ENCODE measurements around the gene ASMTL. TPM values are rescaled to one million over a fixed set of nuclear protein-coding genes. Genes with fewer than 3 reads are reported as not detected.

The ASMTL gene
- total RNA-seq, 1 experiment from 2014 or later: 42.7 TPM

DNA sequence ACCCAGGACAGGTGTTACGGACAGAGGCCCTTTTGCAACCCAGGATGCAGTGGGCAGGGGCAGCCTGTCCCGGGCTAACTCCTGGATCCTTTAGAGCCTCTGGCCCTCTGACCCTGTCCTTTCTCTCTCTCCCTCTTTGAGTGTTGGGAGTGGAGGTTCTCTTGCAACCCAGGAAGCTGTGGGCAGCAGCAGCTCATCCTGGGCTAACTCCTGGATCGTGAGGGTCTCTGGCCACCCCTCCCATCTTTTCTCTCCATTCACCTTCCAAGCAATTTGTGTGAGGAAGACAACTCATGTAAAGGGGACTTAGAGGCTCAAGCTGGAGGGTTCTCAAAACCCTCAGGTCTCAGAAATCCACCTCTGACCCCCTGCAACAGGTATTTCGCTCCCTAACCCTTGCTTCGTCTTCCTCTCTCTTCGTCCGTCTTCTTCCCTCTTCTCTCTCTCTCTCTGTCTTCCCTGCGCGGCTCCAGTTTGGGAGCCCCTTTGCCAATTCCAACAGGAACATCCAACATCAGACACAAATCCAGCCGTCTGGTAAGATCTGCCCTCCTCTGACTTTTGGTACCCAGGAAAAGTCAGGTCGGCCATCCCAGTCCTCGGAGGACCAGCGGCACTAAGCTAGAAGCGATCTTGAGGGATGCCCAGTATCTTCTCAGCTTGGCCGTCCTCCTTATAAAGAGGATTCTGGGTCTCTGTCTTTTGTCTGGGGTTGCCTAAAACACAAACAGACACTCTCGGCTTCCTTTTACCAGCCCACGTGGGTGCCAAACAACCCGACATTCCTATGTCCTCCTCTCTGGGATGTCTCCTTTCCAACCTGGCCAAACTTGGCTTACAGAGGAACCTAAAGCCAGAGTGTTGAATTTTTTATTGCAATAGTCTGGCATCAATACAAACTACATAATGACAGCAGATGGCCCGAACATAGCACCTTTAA is 7.9 kb downstream of the ASMTL start:
- no peak for DNase-seq
- H3K4me1 ChIP-seq (replicated peaks; ENCODE audit: insufficient read depth): no peaks in the 10 kb centered on the region
- H3K79me2 ChIP-seq (ENCODE audit: low read depth): peaks cover 28% of the 10 kb centered on the region
- no peak overlapping the region for H3K27ac ChIP-seq
- H3K36me3 ChIP-seq (ENCODE audit: low read depth): 0 out of 2 replicates have a peak, but pooled peaks cover 8% of the 10 kb centered on the region
- no TSS peak for BruUV-seq (replicated peaks)
- H3K27me3 ChIP-seq (ENCODE audit: insufficient read depth, low read depth): no peaks in the 10 kb centered on the region
- H4K20me1 ChIP-seq (ENCODE audit: insufficient read depth): no peaks in the 10 kb centered on the region
- H3K9me3 ChIP-seq (ENCODE audit: insufficient read depth, low read depth): no peaks in the 10 kb centered on the region
- H3K4me3 ChIP-seq: no peak overlapping the region
- H3K9me2 ChIP-seq (ENCODE audit: insufficient read depth): no peaks in the 10 kb centered on the region
- H3K4me2 ChIP-seq: no peak overlapping the region
- intact Hi-C loops (cut with micrococcal nuclease; ENCODE audit: unreplicated experiment): no loop called here
- ChIA-PET CTCF (no interaction called here), POLR2A (ENCODE audit: unreplicated experiment) (no interaction called here)
- TF ChIP-seq, protein P1, sequence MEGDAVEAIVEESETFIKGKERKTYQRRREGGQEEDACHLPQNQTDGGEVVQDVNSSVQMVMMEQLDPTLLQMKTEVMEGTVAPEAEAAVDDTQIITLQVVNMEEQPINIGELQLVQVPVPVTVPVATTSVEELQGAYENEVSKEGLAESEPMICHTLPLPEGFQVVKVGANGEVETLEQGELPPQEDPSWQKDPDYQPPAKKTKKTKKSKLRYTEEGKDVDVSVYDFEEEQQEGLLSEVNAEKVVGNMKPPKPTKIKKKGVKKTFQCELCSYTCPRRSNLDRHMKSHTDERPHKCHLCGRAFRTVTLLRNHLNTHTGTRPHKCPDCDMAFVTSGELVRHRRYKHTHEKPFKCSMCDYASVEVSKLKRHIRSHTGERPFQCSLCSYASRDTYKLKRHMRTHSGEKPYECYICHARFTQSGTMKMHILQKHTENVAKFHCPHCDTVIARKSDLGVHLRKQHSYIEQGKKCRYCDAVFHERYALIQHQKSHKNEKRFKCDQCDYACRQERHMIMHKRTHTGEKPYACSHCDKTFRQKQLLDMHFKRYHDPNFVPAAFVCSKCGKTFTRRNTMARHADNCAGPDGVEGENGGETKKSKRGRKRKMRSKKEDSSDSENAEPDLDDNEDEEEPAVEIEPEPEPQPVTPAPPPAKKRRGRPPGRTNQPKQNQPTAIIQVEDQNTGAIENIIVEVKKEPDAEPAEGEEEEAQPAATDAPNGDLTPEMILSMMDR (conservative IDR thresholded peaks at IDR 0.05): no peak
- TF ChIP-seq EZH2 (IDR thresholded peaks at IDR 0.05; ENCODE audit: low read depth): no peak
- H3F3A ChIP-seq (ENCODE audit: insufficient read depth, low read depth): no peaks in the 10 kb centered on the region
- H2AFZ ChIP-seq: no peak overlapping the region

DNA sequence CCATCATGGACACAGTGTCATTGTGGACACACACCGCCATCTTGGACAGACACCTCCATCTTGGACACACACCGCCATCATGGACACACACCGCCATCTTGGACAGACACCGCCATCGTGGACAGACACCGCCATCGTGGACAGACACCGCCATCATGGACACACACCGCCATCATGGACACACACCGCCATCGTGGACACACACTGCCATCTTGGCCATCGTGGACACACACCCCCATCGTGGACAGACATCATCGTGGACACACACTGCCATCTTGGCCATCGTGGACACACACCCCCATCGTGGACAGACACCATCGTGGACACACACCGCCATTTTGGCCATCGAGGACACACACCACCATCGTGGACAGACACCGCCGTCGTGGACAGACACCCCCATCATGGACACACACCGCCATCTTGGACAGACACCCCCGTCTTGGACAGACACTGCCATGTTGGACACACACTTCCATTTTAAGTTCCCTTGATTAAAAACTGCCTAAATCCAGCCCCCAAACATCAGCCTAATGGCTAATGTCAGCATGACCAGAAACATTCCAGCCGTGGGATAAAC is 9.1 kb downstream of the ASMTL start:
- no peaks in the 10 kb centered on the region for H3K27me3 ChIP-seq (ENCODE audit: insufficient read depth, low read depth)
- H3K4me2 ChIP-seq: no peak overlapping the region
- H3K9me2 ChIP-seq (ENCODE audit: insufficient read depth): no peaks in the 10 kb centered on the region
- TF ChIP-seq, protein P1 (conservative IDR thresholded peaks at IDR 0.05): no peak
- no peak for TF ChIP-seq EZH2 (IDR thresholded peaks at IDR 0.05; ENCODE audit: low read depth)
- no peaks in the 10 kb centered on the region for H3F3A ChIP-seq (ENCODE audit: insufficient read depth, low read depth)
- ChIA-PET CTCF (no interaction called here), POLR2A (ENCODE audit: unreplicated experiment) (no interaction called here)
- no peak for DNase-seq
- H3K9me3 ChIP-seq (ENCODE audit: insufficient read depth, low read depth): no peaks in the 10 kb centered on the region
- H3K79me2 ChIP-seq (ENCODE audit: low read depth): peaks cover 17% of the 10 kb centered on the region
- BruUV-seq (replicated peaks): no TSS peak
- H3K36me3 ChIP-seq (ENCODE audit: low read depth): 0 out of 2 replicates have a peak, but pooled peaks cover 7% of the 10 kb centered on the region
- no peaks in the 10 kb centered on the region for H3K4me1 ChIP-seq (replicated peaks; ENCODE audit: insufficient read depth)
- H2AFZ ChIP-seq: no peak overlapping the region
- H3K4me3 ChIP-seq: no peak overlapping the region
- H3K27ac ChIP-seq: no peak overlapping the region
- intact Hi-C loops (cut with micrococcal nuclease; ENCODE audit: unreplicated experiment): no loop called here
- H4K20me1 ChIP-seq (ENCODE audit: insufficient read depth): no peaks in the 10 kb centered on the region

DNA sequence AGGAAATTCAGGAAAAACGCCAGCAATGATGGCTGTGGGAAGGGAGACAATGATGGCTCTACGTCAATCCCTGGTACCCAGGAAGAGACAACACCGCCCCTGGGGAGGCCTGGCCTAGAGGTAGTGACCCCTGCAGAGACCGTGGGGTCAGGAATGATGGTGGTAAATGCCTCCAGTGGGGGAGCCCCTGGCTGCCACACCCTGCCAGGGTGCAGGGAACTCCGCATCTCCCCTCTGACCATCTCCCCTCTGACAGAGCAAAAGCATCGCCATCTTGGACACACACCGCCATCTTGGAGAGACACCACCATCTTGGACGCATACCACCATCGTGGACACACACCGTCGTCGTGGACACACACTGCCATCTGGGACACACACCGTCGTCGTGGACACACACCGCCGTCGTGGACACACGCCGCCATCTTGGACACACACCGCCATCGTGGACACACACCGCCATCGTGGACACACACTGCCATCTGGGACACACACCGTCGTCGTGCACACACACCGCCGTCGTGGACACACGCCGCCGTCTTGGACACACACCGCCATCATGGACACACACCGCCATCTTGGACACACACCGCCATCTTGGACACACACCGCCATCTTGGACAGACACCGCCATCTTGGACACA is 9.9 kb downstream of the ASMTL start:
- intact Hi-C loops (cut with micrococcal nuclease; ENCODE audit: unreplicated experiment): no loop called here
- Histone ChIP-seq H3K36me3 (ENCODE audit: low read depth) (no peaks in the 10 kb centered on the region), H3K4me2 (no peak overlapping the region), H3K4me3 (no peak overlapping the region), H3K27ac (no peak overlapping the region), H4K20me1 (ENCODE audit: insufficient read depth) (no peaks in the 10 kb centered on the region), H3K79me2 (ENCODE audit: low read depth) (peaks cover 10% of the 10 kb centered on the region; the same call in 1 of the 2 replicates), H3K9me3 (ENCODE audit: insufficient read depth, low read depth) (no peaks in the 10 kb centered on the region), H3K27me3 (ENCODE audit: insufficient read depth, low read depth) (no peaks in the 10 kb centered on the region), H3F3A (ENCODE audit: insufficient read depth, low read depth) (no peaks in the 10 kb centered on the region), H3K9me2 (ENCODE audit: insufficient read depth) (no peaks in the 10 kb centered on the region), H3K4me1 (replicated peaks; ENCODE audit: insufficient read depth) (no peaks in the 10 kb centered on the region), H2AFZ (no peak overlapping the region)
- no TSS peak for BruUV-seq (replicated peaks)
- ChIA-PET CTCF (no interaction called here), POLR2A (ENCODE audit: unreplicated experiment) (no interaction called here)
- TF ChIP-seq, protein P1 (conservative IDR thresholded peaks at IDR 0.05): no peak
- TF ChIP-seq EZH2 (IDR thresholded peaks at IDR 0.05; ENCODE audit: low read depth): no peak
- no peak for DNase-seq

Data from PC-9 (cell line).